ENCODE data around the gene TMPRSS3.

- TF ChIP-seq POLR2A (IDR thresholded peaks at IDR 0.05; ENCODE audit: low read length) (no peak), GATA1 (IDR thresholded peaks at IDR 0.05; ENCODE audit: low read depth, low read length) (no peak)
These were observed 37.6 kb downstream of the TMPRSS3 start for GRCh38 chr21:42358261-42358660.

All from erythroblast (primary cell).